GM12874 (cell line): Measurements from ENCODE around the gene SLBP.

Experiments
- TF ChIP-seq, protein P1 (sequence below): IDR thresholded peaks from 2 replicates; pipeline ENCODE4 v1.5.1; 2011; ENCODE audit warnings: low read depth, mild to moderate bottlenecking, control low read depth, low read length, moderate library complexity; ENCODE audit not compliant: insufficient read depth

Gene SLBP

DNA sequence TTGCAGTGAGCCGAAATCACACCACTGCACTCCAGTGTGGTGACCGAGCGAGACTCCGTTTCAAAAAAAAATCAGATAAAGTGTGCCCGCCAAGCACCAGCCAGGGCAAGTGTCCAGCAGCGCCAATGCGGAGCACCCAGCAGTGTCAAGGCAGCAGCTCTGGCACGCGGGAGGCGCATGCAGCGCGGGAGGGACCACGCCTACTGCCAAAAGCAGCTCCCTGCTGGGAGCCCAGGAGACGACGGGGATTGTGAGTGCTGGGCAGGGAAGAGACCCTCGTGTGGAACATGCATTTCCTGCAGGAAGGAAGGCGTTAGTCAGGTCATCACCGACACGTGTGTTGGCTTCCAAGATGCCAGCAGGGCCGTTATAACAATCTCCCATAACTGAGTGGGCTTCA lies 38.4 kb downstream of the SLBP start:
- TF ChIP-seq, protein P1, sequence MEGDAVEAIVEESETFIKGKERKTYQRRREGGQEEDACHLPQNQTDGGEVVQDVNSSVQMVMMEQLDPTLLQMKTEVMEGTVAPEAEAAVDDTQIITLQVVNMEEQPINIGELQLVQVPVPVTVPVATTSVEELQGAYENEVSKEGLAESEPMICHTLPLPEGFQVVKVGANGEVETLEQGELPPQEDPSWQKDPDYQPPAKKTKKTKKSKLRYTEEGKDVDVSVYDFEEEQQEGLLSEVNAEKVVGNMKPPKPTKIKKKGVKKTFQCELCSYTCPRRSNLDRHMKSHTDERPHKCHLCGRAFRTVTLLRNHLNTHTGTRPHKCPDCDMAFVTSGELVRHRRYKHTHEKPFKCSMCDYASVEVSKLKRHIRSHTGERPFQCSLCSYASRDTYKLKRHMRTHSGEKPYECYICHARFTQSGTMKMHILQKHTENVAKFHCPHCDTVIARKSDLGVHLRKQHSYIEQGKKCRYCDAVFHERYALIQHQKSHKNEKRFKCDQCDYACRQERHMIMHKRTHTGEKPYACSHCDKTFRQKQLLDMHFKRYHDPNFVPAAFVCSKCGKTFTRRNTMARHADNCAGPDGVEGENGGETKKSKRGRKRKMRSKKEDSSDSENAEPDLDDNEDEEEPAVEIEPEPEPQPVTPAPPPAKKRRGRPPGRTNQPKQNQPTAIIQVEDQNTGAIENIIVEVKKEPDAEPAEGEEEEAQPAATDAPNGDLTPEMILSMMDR: no peak

DNA sequence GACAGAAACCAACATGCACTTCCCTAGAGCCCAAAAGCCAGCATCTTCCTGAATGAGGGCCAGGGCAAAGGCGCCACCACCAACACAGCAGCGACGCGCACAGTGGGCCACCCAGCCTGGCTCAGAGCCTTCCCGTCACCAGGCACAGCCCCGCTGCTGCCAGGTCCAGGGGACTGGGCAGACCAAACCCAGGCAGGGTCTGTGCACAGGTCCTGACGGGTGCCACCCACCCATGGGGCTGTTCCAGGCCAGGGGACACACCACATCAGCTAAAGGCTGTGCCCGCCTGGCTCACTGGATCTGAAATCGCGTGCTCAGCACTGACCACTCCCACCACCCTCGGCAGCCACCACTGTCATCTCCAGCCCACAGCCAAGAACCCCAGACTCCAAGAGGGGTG lies 41.8 kb downstream of the SLBP start:
- TF ChIP-seq, protein P1: no peak

DNA sequence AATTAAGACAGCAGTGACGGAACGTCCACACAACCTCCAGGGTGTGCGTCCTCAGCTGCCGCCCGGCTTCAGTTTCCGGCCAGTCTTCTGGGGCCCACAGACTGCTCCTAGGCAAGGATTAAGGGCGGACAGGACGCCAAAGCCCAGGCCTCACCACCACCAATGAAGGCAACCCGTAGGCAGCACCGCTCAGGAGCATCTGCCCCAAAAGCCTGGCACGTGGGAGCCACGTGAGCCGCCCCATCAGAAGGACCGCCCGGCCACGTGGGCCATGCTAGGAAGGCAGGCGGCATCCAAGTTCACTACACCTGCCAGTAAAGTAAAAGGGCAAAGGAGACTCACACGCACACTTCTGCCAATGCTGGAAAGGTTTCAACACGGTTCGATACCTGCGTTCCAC lies 42.3 kb downstream of the SLBP start:
- TF ChIP-seq, protein P1: no peak

DNA sequence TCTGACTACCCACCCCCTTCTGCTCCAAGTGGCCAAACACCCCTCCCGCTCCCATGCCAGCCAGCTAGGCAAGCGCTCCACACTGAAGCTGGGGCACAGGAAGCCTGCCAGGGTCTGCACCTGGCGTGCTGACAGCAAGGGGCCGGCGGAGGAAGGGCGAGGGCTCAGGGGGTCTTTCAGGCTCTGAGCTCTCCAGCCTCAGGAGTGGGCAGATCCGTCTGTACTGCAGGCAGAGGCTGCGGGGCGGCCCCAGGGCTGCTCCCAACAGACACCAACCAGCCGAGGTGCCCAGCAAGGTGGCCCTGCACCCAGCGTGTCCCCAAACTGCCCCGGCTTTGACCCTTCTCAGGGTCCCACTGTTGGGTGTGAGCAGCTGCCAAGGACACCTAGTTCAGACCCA lies 42.8 kb downstream of the SLBP start:
- TF ChIP-seq, protein P1: no peak

DNA sequence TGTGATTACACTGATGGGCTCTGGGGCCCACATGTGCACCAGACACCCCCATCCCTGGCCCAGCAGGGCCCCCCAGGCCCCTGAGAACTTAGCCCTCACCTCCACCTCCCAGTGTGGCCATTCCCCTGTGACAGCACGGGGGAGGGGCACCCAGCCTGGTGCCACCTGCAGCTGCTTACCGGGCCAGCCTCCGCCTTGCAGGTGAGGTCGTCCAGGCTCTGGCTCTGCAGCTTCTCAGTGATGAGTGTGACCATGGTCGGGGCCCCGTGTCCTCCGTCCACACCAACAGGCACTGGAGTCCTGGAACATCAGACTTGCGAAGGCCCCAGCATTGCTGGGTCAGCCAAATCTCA lies 43.7 kb downstream of the SLBP start:
- TF ChIP-seq, protein P1: no peak

DNA sequence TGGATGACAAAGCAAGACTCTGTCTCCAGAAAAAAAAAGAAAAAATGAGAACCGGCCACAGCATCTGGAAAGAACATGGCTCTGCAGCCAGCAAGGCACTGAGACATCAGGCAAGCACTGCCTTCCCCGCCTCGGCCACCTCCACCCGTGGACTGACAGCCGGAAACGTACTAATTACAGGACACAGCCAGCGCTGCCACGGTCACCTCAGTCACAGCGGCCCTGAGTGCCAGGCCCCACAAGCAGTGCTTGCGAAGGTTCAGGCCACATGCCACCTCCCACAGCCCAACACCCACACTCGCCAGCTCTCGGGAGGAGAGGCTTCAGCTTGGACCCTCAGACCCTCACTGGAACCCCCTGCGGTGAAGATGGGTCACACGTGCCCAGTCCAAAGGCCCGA lies 44.8 kb downstream of the SLBP start:
- TF ChIP-seq, protein P1: no peak

DNA sequence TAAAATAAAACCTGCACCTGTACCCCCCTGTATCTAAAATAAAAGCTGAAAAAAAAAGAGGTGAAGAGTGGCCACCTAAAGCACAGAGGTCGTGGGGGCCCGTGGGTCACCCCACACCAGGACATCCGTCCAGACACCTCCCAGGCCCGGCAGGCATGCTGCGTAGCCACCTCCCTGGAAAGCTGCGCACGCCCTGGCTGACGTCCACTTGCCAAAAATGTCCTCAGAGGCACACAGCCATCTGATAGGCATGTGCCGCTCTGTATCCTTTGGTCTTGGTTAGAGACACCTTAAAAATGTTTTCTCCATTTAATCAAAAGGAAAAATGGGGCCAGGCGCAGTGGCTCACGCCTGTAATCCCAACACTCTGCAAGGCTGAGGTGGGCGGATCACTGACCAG lies 45.7 kb downstream of the SLBP start:
- TF ChIP-seq, protein P1: no peak

DNA sequence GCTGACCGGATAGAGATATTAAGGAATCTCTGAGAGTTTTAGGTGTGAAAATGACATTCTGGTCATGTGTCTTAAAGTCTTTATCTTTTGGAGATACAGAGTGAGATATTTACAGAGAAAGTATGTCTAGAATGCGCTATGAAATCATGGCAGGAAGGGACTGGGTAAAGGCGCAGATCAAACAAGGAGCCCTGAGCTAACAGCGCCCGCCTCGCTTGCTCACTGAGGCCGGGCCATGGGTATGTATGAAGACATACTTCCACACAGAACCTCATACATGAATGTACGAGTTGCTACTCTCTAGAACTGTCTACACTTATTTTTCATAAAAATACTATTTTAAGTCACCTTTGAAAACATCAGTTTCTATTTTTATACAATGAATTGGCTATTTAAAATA lies 48.0 kb downstream of the SLBP start:
- TF ChIP-seq, protein P1: no peak
